Nephron progenitor cell (in vitro differentiated cells): Measurements from ENCODE around the gene FFAR2.
A peak's percentile ranks its signal among the peaks of the same experiment; 100 is the strongest.
"Not testable (repeated sequence)": the region's sequence is repeated elsewhere in the genome, so short reads cannot be mapped to it uniquely, and the experiment has no call there.

Experiments
- DNase-seq: peaks from one replicate; pipeline ENCODE4 v3.0.0; 2021
- H3K27ac Mint-ChIP-seq: 2 replicates; pipeline ENCODE4 v1.8.0; 2021; ENCODE audit warnings: mild to moderate bottlenecking, moderate library complexity, mixed read lengths
- H3K27me3 Mint-ChIP-seq: 2 replicates; pipeline ENCODE4 v1.8.0; 2021; ENCODE audit warnings: mild to moderate bottlenecking, low read depth, mixed read lengths; ENCODE audit not compliant: poor library complexity
- H3K36me3 Mint-ChIP-seq: 2 replicates; pipeline ENCODE4 v1.8.0; 2021; ENCODE audit warnings: low read depth, mixed read lengths
- H3K4me1 Mint-ChIP-seq: 2 replicates; pipeline ENCODE4 v1.8.0; 2021; ENCODE audit warnings: mixed read lengths
- H3K4me3 Mint-ChIP-seq: 2 replicates; pipeline ENCODE4 v1.8.0; 2021; ENCODE audit warnings: mild to moderate bottlenecking, moderate library complexity, mixed read lengths
- H3K9me3 Mint-ChIP-seq: 2 replicates; pipeline ENCODE4 v1.8.0; 2021; ENCODE audit warnings: mild to moderate bottlenecking, moderate library complexity, mixed read lengths
- TF ChIP-seq, protein P1 (sequence below): fragments of 200-600 bp; sonication (generic); IDR thresholded peaks from 2 replicates; pipeline ENCODE4 v1.5.0; 2021; ENCODE audit warnings: antibody characterized with exemption

The FFAR2 gene

DNA sequence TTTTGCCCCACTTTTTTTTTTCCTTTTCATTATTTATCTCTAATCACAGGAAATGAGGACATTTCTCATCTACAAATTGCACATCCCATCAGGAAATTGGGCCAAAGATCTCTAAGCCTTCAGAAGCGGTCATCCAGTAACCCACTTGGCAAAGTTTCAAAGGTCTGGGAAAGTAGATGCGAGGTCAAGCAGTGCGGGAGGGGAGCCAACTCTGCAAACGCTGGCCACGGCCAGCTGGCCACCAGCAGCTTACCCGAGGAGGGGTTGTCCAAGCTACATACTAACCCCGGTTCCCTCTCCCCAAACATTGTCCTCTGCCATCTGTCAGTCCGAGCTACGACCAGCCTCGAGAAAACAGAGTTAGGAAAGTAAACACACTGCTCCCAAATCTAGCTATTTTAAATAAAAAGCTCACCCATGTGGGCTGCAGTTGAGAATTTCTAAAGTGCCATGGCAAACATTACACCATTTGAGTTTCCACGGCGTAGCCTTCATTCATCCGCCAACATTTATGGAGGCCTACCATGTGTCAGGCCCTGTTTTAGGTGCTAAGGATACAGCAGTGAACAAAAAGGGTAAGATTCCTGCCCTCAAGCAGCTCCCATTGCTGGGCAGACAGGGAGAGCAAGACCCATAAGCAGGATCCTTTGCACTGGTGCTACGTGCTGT lies 11.5 kb downstream of the FFAR2 start:
- TF ChIP-seq, protein P1, sequence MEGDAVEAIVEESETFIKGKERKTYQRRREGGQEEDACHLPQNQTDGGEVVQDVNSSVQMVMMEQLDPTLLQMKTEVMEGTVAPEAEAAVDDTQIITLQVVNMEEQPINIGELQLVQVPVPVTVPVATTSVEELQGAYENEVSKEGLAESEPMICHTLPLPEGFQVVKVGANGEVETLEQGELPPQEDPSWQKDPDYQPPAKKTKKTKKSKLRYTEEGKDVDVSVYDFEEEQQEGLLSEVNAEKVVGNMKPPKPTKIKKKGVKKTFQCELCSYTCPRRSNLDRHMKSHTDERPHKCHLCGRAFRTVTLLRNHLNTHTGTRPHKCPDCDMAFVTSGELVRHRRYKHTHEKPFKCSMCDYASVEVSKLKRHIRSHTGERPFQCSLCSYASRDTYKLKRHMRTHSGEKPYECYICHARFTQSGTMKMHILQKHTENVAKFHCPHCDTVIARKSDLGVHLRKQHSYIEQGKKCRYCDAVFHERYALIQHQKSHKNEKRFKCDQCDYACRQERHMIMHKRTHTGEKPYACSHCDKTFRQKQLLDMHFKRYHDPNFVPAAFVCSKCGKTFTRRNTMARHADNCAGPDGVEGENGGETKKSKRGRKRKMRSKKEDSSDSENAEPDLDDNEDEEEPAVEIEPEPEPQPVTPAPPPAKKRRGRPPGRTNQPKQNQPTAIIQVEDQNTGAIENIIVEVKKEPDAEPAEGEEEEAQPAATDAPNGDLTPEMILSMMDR, result no peak
- H3K9me3 Mint-ChIP-seq, result no peaks in the 10 kb centered on the region
- DNase-seq, result peak; percentile 6
- H3K4me1 Mint-ChIP-seq, result peaks cover 31% of the 10 kb centered on the region
- H3K27ac Mint-ChIP-seq, result peak overlapping the region; percentile 56
- H3K36me3 Mint-ChIP-seq, result no peaks in the 10 kb centered on the region
- H3K27me3 Mint-ChIP-seq, result peaks cover 9% of the 10 kb centered on the region
- no peak overlapping the region for H3K4me3 Mint-ChIP-seq

DNA sequence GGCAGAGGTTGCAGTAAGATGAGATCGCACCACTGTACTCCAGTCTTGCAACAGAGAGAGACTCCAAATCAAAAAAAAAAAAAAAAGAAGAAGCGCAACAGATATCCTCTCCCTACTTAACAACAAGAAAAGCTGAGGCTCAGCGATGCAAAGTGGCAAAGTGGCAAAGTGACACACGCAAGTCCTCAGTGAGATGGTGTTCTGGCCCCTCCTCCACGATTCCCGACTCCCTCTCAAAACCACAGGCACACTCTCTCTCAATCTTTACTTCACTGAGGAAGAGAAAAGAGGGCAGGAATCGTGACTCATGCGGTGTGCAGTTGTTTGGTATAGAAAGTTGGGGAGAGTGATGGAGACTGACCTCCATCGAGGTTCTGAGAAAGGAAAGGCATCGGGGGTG lies 12.6 kb downstream of the FFAR2 start:
- DNase-seq, result no peak
- Mint-ChIP-seq H3K36me3 (no peaks in the 10 kb centered on the region), H3K9me3 (no peaks in the 10 kb centered on the region), H3K27me3 (peaks cover 9% of the 10 kb centered on the region), H3K27ac (peak overlapping the region; percentile 28), H3K4me3 (no peak overlapping the region), H3K4me1 (peaks cover 31% of the 10 kb centered on the region)
- TF ChIP-seq, protein P1, result no peak

DNA sequence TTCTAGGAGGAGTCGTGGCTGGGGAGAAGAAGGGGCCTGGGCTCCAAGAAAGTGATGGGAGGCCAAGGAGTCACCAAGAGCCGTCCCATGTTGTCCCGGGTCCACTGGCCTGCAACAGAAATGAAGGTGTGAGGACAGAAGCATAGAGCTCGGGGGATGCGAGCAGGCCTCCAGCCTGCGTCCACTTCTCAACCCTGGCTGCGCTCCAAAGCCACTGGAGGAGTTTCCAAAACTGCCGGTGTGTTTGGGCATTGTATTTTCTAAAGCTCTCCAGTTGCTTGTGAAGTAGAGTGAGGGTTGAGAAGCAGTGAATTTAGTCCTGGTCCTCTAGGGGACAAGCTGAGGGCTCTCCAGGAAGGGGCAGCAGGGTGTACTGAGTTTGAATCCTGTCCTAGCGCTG lies 13.0 kb downstream of the FFAR2 start:
- Mint-ChIP-seq H3K4me3 (no peak overlapping the region), H3K9me3 (no peaks in the 10 kb centered on the region), H3K36me3 (no peaks in the 10 kb centered on the region), H3K27ac (no peak overlapping the region), H3K4me1 (peaks cover 31% of the 10 kb centered on the region), H3K27me3 (peaks cover 9% of the 10 kb centered on the region)
- DNase-seq, result no peak
- TF ChIP-seq, protein P1, result no peak

DNA sequence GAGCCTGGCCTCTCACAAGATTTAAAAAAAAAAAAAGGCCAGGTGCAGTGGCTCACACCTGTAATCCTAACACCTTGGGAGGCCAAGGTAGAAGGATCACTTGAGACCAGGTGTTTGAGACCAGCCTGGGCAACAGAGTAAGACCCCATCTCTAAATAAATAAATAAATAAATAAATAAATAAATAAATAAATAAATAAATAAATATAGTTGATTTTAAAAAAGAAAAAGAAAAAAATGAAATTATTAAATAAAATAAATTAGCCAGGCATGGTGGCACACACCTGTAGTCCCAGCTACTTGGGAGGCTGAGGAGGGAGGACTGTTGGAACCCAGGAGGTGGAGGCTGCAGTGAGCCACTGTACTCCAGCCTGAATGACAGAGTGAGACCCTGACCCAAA lies 13.7 kb downstream of the FFAR2 start:
- H3K4me1 Mint-ChIP-seq, result peaks cover 31% of the 10 kb centered on the region
- not testable (repeated sequence) for H3K36me3 Mint-ChIP-seq, H3K4me3 Mint-ChIP-seq, H3K27me3 Mint-ChIP-seq, DNase-seq, H3K9me3 Mint-ChIP-seq, H3K27ac Mint-ChIP-seq

DNA sequence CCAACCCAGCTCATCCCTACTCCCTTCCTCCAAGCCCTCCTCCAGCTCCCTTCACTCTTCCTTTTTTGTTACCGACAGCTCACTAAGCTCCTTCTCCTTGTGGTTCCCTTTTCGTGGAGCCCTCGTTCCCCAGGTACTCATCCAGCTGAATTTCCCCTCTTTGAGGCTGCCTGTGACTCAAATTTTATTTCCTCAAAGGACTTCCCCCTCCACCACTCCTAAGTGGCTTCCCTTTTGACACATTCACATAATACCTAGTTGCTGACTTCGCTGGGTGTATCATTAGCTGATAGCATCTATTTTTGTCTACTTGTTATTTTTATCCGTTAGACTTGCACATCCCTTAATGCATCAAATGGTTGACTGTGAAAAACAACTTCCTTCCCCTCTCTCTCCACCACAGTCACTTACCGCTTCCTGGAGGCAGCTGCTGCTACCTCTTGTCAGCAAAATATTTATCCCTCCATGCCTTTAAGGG lies 14.5 kb downstream of the FFAR2 start:
- Mint-ChIP-seq H3K27me3 (peaks cover 9% of the 10 kb centered on the region), H3K9me3 (no peaks in the 10 kb centered on the region), H3K36me3 (no peaks in the 10 kb centered on the region), H3K27ac (no peak overlapping the region), H3K4me3 (no peak overlapping the region), H3K4me1 (peaks cover 31% of the 10 kb centered on the region)
- no peak for DNase-seq
- TF ChIP-seq, protein P1, result no peak

DNA sequence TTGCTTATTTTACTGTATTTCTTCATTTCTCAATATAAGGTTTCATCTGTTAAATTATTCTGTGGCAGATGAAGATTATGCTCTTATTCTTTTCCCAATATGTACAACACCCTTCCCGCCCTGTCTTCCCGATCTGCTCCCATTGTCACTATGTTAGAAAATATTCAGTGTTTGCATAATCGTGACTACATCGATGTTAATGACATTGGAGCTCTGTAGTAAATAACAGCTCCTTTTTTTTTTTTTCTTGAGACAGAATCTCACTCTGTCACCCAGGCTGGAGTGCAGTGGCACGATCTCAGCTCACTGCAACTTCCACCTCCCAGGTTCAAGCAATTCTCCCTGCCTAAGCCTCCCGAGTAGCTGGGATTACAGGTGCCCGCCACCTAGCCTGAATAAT lies 14.9 kb downstream of the FFAR2 start:
- peaks cover 33% of the 10 kb centered on the region for H3K4me1 Mint-ChIP-seq
- not testable (repeated sequence) for DNase-seq, H3K4me3 Mint-ChIP-seq, H3K27ac Mint-ChIP-seq, H3K9me3 Mint-ChIP-seq, H3K36me3 Mint-ChIP-seq
- peaks cover 11% of the 10 kb centered on the region for H3K27me3 Mint-ChIP-seq

DNA sequence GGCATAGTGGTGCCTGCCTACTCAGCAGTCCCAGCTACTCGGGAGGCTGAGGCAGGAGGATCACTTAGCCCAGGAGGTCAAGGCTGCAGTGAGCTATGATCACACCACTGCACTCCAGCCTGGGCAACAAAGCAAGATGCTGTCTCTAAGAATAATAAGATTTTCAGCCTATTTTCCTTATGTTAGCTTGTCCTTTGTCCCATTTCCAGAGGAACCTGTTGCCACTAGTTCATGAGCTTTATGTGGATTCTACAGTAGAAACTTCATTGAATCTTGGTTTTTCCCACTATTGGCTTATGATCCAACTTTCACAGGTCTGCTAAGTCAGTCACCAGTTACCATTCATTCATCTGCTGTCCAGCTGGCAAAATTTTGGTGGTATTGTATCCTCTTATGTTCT lies 18.2 kb downstream of the FFAR2 start:
- H3K27me3 Mint-ChIP-seq, result peaks cover 7% of the 10 kb centered on the region
- H3K36me3 Mint-ChIP-seq, result no peaks in the 10 kb centered on the region
- H3K4me3 Mint-ChIP-seq, result no peak overlapping the region
- no peaks in the 10 kb centered on the region for H3K9me3 Mint-ChIP-seq
- peaks cover 12% of the 10 kb centered on the region for H3K4me1 Mint-ChIP-seq
- DNase-seq, result no peak
- TF ChIP-seq, protein P1, result no peak
- H3K27ac Mint-ChIP-seq, result no peak overlapping the region
